Gastroesophageal sphincter (tissue), 4 donors: Measurements from ENCODE around the gene CDC42BPB. TPM values are rescaled to one million over a fixed set of nuclear protein-coding genes. Genes with fewer than 3 reads are reported as not detected.

Source experiments
- ATAC-seq: fragments of 150-250 bp; one replicate; pipeline ENCODE4 v1.9.1; 2016; ENCODE audit warnings: mild to moderate bottlenecking, moderate library complexity
- H3K27ac ChIP-seq, 4 donors: fragments of 200-600 bp; sonication (generic) in 3 of 4; 1 replicate in 3 of 4; 2 replicates in 1 of 4; pipeline ENCODE4 v1.5.1; 2016 to 2019
- H3K27me3 ChIP-seq: fragments of 200-600 bp; sonication (generic); one replicate; pipeline ENCODE4 v1.5.1; 2019
- H3K36me3 ChIP-seq, 2 donors: fragments of 200-600 bp; sonication (generic); one replicate each; pipeline ENCODE4 v1.5.1; 2019; ENCODE audit warnings: control low read depth in 1 of 2
- H3K4me1 ChIP-seq, 3 donors: fragments of 200-600 bp; sonication (generic); 1 replicate in 2 of 3; 2 replicates in 1 of 3; pipeline ENCODE4 v1.5.1; 2016 to 2019; ENCODE audit warnings: control low read depth in 2 of 3
- H3K4me3 ChIP-seq, 2 donors: fragments of 200-600 bp; sonication (generic); one replicate each; pipeline ENCODE4 v1.5.1; 2019; ENCODE audit warnings: mild to moderate bottlenecking in 1 of 2, moderate library complexity in 1 of 2
- H3K9me3 ChIP-seq, 3 donors: fragments of 200-600 bp; sonication (generic); one replicate each; pipeline ENCODE4 v1.5.1; 2017 to 2019; ENCODE audit warnings: control low read depth in 2 of 3
- EP300 ChIP-seq: sonication (generic); formaldehyde crosslinking; IDR thresholded peaks from one replicate; pipeline ENCODE4 v1.6.1; 2017; ENCODE audit warnings: antibody characterized with exemption, mild to moderate bottlenecking
- POLR2A ChIP-seq, 2 donors: fragments of 450-650 bp; IDR thresholded peaks; one replicate each; pipeline ENCODE4 v1.6.1; 2017; ENCODE audit warnings: antibody characterized with exemption in 2 of 2, mild to moderate bottlenecking in 2 of 2, moderate library complexity in 1 of 2
- POLR2AphosphoS5 ChIP-seq: sonication (generic); formaldehyde crosslinking; IDR thresholded peaks from one replicate; pipeline ENCODE4 v1.6.1; 2017; ENCODE audit warnings: antibody characterized with exemption
- WGBS, 2 donors: methylation state at CpG; one replicate each; pipeline ENCODE4 v1.1.5; 2018; ENCODE audit warnings: low coverage in 1 of 2; 5-methylcytosine and 5-hydroxymethylcytosine counted together
- total RNA-seq, 4 donors: library from RNA; depleted of rRNA; stranded (reverse); fragments of >200 nt; gene quantifications; one replicate each; pipeline ENCODE4 v1.1.0, GENCODE V29; 2016
- TF ChIP-seq, protein P1 (sequence below), 4 experiments: fragments of 200-600 bp in 2 of 4; fragments of 450-650 bp in 2 of 4; sonication (generic) in 1 of 4; IDR thresholded peaks; one replicate each; pipeline ENCODE4 v1.5.1; 2017 to 2019; ENCODE audit warnings: antibody characterized with exemption in 4 of 4, mild to moderate bottlenecking in 2 of 4, moderate library complexity in 2 of 4

Gene CDC42BPB
- total RNA-seq, 4 donors from 2014 or later: 86.7 to 151 (median 97.3) TPM

DNA sequence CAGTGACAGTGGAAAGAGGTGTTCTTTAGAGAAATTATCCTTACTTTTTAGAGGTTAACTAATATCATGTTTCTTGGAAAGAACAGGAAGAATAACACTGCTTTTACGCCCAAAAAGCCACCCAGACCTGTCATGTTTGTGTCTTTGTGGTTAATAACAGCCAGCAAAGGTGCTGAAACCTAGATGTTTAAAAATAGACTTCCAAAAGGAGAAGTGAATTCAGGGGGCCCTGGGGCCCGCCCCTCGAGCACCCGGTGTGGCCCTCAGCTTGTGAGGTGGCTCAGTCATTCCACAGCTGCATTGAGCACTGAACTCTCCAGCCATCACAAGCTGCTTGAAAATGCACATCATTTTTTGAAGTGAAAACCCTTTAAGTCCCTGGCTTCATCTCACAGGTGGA lies 155.7 kb downstream of the CDC42BPB start:
- Histone ChIP-seq H3K27me3 (no peaks in the 10 kb centered on the region), H3K36me3 (peaks cover 0 to 71% of the 10 kb centered on the region in 2 donors), H3K4me3 (no peak overlapping the region), H3K4me1 (no peaks in the 10 kb centered on the region), H3K9me3 (no peaks in the 10 kb centered on the region), H3K27ac (no peak overlapping the region)
- no peak for ATAC-seq
- 85 to 100% methylated on average over 1 to 4 of the region's 4 CpGs for WGBS, 2 donors
- TF ChIP-seq, protein P1, sequence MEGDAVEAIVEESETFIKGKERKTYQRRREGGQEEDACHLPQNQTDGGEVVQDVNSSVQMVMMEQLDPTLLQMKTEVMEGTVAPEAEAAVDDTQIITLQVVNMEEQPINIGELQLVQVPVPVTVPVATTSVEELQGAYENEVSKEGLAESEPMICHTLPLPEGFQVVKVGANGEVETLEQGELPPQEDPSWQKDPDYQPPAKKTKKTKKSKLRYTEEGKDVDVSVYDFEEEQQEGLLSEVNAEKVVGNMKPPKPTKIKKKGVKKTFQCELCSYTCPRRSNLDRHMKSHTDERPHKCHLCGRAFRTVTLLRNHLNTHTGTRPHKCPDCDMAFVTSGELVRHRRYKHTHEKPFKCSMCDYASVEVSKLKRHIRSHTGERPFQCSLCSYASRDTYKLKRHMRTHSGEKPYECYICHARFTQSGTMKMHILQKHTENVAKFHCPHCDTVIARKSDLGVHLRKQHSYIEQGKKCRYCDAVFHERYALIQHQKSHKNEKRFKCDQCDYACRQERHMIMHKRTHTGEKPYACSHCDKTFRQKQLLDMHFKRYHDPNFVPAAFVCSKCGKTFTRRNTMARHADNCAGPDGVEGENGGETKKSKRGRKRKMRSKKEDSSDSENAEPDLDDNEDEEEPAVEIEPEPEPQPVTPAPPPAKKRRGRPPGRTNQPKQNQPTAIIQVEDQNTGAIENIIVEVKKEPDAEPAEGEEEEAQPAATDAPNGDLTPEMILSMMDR (IDR thresholded peaks at IDR 0.05): no peak
- TF ChIP-seq EP300 (no peak), POLR2AphosphoS5 (no peak), POLR2A (IDR thresholded peaks at IDR 0.05) (no peak)

DNA sequence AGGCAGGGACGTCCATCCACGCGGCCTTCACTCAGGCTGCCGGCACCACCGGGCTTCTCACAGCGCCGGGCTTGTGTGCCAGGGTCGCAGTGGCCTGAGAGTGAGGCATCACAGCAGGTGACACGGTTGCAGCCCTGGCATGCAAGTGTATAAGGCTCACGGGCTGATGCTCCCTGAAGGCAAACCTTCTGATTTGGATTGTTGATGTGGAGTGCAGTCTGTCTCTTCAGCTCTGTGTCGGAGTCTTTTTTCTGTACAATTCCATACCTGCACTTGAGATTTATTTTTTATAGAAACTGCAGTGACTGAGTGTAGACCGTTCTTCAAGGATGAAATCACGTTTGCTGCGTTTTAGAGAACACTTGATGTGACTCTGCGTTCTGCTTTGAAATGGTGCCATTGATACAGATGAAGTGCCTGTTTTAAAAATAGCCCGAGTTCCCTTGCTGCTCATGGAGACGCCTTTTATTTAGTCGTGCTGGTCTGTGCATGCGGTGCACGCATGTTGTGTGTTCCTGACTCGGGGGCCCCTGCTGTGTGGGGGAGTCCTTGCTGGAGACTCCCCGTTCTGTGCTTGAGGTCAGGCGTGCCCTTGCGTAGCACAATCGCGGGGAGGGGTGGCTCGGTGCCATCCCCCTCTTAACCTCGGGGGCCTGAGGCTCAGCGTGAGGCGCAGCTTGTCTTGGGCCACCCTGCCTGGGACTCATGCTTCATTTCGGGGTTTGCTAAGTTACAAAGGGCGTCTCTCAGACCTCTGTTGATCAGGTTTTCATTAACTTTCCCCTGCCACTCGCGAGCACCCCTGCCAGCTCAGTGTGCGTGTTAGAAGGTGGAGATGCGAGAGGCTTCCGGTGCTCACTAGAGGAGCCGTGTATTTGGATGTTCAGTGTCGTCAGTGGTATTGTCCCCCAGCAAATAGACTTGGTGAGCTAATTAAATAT lies 156.4 kb downstream of the CDC42BPB start:
- Histone ChIP-seq H3K27me3 (no peaks in the 10 kb centered on the region), H3K36me3 (peaks cover 0 to 65% of the 10 kb centered on the region in 2 donors), H3K4me3 (no peak overlapping the region), H3K9me3 (no peaks in the 10 kb centered on the region), H3K4me1 (no peaks in the 10 kb centered on the region), H3K27ac (no peak overlapping the region)
- TF ChIP-seq POLR2AphosphoS5: no peak
- no peak for TF ChIP-seq POLR2A (IDR thresholded peaks at IDR 0.05)
- no peak for ATAC-seq
- 88 to 95% methylated on average over 6 to 8 of the region's 39 CpGs for WGBS, 2 donors

DNA sequence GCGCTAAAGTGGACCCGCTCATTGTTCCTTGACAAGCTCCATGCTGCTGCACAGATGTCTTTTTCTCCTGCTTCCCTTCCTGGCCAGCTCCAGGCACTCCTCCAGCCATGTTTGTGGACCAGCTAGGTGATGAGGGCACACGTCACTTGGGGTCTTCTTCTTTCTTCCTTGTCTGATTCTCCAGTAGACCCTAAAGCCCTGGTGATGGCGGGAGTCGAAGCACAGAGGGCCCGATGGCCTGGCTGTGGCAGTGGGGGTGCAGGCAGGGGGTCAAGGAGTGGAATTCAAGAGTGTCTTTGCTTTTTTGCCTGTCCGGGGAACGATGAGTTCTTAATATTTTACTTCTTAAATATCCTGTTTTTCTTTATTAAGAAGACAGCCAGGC lies 157.8 kb downstream of the CDC42BPB start:
- TF ChIP-seq EP300 (no peak), POLR2AphosphoS5 (no peak), POLR2A (IDR thresholded peaks at IDR 0.05) (no peak)
- TF ChIP-seq, protein P1 (IDR thresholded peaks at IDR 0.05): no peak
- Histone ChIP-seq H3K27ac (no peak overlapping the region), H3K4me1 (no peaks in the 10 kb centered on the region), H3K27me3 (no peaks in the 10 kb centered on the region), H3K4me3 (no peak overlapping the region), H3K9me3 (no peaks in the 10 kb centered on the region), H3K36me3 (peaks cover 0 to 60% of the 10 kb centered on the region in 2 donors)
- WGBS, 2 donors: 95 to 100% methylated on average over 1 to 4 of the region's 8 CpGs
- no peak for ATAC-seq

DNA sequence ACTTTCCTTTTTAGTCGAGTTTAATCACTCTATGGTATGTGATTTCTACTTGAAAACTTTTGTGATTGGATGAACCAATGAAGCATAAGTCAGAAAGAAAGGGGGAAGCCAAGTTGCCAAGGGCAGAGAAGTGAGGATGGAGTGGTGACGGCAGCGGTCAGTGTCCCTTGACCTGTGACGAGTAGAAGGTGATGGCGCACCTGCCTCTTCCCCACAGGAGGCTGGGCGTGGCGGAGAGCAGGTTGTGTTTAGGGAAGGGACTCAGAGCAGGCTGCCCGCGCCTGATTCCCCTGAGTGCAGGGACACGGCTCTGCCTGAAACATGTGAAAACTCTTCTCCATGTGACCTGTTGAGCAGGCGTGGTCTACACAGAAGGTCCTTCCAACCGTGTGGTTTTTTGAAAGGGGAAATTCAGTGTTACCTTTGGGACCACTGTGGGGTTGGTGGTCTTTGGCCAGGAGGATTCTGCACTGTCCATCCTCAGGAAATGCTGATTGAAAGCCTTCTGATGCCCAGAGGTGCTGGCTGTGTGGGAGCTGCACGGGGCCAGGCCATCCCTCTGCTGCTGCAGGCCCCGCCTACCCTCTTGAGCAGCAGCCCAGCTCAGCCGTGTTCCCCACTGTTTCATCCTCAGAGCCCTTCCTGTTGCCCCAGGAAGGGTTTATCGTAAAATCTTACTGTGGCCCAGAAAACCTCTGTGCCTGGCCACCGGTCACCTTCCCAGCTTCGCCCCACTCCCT lies 158.4 kb downstream of the CDC42BPB start:
- Histone ChIP-seq H3K27me3 (no peaks in the 10 kb centered on the region), H3K4me3 (no peak overlapping the region), H3K9me3 (no peaks in the 10 kb centered on the region), H3K4me1 (peaks cover 0 to 4% (median 4%) of the 10 kb centered on the region in 3 donors), H3K27ac (no peak overlapping the region), H3K36me3 (peaks cover 0 to 57% of the 10 kb centered on the region in 2 donors)
- 84 to 95% methylated on average over 4 to 8 of the region's 18 CpGs for WGBS, 2 donors
- no peak for TF ChIP-seq EP300
- TF ChIP-seq, protein P1 (IDR thresholded peaks at IDR 0.05): no peak
- TF ChIP-seq POLR2A (IDR thresholded peaks at IDR 0.05): no peak
- TF ChIP-seq POLR2AphosphoS5: no peak
- no peak for ATAC-seq

DNA sequence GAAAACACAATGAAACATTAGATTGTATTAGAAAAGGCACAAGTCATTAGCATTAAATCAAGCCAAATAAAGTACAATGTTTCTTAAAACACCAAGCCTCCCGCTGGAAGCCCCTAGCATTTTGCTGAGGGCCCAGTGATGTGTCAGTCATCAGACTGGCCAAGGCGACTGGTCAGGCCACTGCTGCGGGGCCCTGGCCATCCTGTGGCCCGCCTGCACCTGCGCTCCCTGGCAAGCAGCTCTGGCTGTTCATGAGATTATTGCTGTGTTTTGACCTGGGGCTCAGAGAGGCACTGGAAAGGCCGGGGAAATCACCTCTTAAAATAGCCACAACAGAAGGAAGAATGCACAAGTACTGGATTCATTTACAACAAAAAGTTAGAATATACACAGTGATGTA lies 159.1 kb downstream of the CDC42BPB start:
- no peak for ATAC-seq
- TF ChIP-seq, protein P1 (IDR thresholded peaks at IDR 0.05): no peak
- no peak for TF ChIP-seq POLR2AphosphoS5
- TF ChIP-seq EP300: no peak
- no peak for TF ChIP-seq POLR2A (IDR thresholded peaks at IDR 0.05)
- Histone ChIP-seq H3K27me3 (no peaks in the 10 kb centered on the region), H3K36me3 (peaks cover 0 to 51% of the 10 kb centered on the region in 2 donors), H3K27ac (no peak overlapping the region), H3K9me3 (no peaks in the 10 kb centered on the region), H3K4me3 (no peak overlapping the region), H3K4me1 (peaks cover 0 to 11% (median 11%) of the 10 kb centered on the region in 3 donors)
- 68 to 92% methylated on average over 3 to 4 of the region's 6 CpGs for WGBS, 2 donors
